ENCODE results near the gene DDAH2. TPM values are rescaled to one million over a fixed set of nuclear protein-coding genes. Genes with fewer than 3 reads are reported as not detected.

The DDAH2 gene
- total RNA-seq, 1 donor from 2014 or later = 67.0 TPM

DNA sequence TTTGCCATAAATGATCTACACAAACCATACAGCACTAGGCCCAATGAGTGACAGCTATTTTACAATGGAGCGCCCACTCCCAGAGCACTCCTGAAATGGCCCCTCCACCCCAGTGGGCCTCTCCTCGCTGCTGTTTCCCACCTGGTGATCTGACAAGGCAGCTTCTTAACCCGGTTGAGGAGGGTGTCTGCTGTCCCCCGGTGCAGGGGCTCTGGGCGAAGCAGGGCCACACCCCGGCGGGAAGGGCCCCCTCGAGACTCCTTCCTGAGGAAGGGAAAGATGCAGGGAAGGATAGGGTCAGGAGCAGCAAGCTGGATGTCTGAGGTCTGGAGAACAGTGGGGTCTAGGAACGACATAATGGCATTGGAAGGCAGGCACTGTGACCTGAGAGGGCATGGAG lies 36.2 kb downstream of the DDAH2 start:
- Histone ChIP-seq H3K4me1 (peaks cover 4% of the 10 kb centered on the region), H3K27me3 (ENCODE audit: low read depth) (no peaks in the 10 kb centered on the region), H3K36me3 (peaks cover 97% of the 10 kb centered on the region), H3K27ac (no peak overlapping the region), H3K4me3 (no peak overlapping the region), H3K9me3 (no peaks in the 10 kb centered on the region)
- intact Hi-C loops (cut with DNase I) = no loop called here
- TF ChIP-seq CTCF (IDR thresholded peaks at IDR 0.05) = no peak
- ATAC-seq (no peak), DNase-seq (no peak)

DNA sequence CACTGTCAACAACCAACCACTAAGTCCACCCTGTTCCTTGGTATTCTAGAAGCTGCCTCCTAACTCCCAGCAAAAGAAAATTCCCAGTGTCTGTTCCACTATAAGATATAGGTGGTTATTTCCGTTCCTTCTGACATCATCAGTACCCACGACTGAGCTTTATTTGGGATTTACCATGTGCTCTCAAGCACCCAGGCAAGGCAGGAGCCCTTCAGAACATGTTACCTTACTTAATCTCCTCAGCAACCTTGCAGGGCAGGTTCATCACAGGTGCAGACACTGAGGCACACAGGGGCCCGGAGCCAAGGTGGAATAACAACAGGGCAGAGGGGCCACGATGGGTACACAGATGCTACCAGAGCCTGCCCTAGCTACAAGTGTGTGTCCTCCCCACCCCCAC lies 36.7 kb downstream of the DDAH2 start:
- Histone ChIP-seq H3K9me3 (no peaks in the 10 kb centered on the region), H3K27ac (no peak overlapping the region), H3K36me3 (peaks cover 97% of the 10 kb centered on the region), H3K4me3 (no peak overlapping the region), H3K27me3 (ENCODE audit: low read depth) (no peaks in the 10 kb centered on the region), H3K4me1 (no peaks in the 10 kb centered on the region)
- DNase-seq (no peak), ATAC-seq (no peak)
- intact Hi-C loops (cut with DNase I) = no loop called here
- no peak for TF ChIP-seq CTCF (IDR thresholded peaks at IDR 0.05)

DNA sequence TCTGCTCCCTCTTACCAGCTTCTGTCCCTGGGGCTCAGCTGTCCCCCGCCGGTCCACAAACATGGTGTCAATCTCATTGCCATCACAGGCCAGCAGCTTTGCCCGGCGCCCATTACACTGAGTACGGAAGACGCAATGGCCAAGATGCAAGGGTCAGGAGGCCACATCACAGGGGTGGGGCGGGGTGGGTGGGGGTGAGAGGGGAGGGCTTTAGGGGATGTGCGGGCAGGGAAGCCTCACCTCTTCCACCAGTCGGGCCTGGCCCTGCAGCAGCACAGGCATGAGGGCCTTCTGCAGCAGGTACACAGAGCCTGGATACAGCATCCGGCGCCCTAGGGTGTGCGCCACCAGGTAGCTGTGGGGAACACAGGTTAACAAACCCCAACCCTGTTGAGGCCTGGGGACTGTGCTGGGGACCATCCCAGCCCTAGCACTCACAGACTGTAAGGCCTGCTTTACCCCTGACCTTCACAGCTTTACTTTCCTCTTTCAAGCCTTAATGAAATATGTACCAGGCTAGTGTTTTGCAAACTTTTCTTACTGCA lies 37.5 kb downstream of the DDAH2 start:
- H3K27me3 ChIP-seq (ENCODE audit: low read depth) = no peaks in the 10 kb centered on the region
- no peak overlapping the region for H3K27ac ChIP-seq
- H3K4me3 ChIP-seq = no peak overlapping the region
- H3K9me3 ChIP-seq = no peaks in the 10 kb centered on the region
- ATAC-seq = no peak
- intact Hi-C loops (cut with DNase I) = no loop called here
- peaks cover 100% of the 10 kb centered on the region for H3K36me3 ChIP-seq
- no peak for TF ChIP-seq CTCF (IDR thresholded peaks at IDR 0.05)
- no peaks in the 10 kb centered on the region for H3K4me1 ChIP-seq
- DNase-seq = no peak

DNA sequence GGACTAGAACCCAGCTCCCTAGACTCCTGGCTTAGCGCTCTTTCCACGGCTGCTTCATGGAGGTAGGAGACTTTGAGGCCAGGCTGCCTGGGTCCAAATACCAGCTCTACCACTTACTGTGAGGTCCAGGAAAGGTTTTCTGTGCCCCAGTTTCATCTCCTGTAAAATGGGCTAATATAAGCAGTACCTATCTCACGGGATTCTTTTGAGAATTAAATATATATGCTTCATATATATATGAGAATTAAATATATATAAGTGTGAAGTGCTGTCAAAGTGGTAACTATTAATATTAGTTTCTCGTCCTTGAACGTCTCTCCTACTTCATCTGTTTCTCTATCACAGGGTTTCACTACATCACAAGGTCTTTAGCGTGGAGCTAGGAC lies 38.0 kb downstream of the DDAH2 start:
- intact Hi-C loops (cut with DNase I) = no loop called here
- Histone ChIP-seq H3K27ac (no peak overlapping the region), H3K4me1 (no peaks in the 10 kb centered on the region), H3K9me3 (no peaks in the 10 kb centered on the region), H3K36me3 (peaks cover 100% of the 10 kb centered on the region), H3K27me3 (ENCODE audit: low read depth) (no peaks in the 10 kb centered on the region), H3K4me3 (no peak overlapping the region)
- DNase-seq (no peak), ATAC-seq (no peak)
- no peak for TF ChIP-seq CTCF (IDR thresholded peaks at IDR 0.05)

DNA sequence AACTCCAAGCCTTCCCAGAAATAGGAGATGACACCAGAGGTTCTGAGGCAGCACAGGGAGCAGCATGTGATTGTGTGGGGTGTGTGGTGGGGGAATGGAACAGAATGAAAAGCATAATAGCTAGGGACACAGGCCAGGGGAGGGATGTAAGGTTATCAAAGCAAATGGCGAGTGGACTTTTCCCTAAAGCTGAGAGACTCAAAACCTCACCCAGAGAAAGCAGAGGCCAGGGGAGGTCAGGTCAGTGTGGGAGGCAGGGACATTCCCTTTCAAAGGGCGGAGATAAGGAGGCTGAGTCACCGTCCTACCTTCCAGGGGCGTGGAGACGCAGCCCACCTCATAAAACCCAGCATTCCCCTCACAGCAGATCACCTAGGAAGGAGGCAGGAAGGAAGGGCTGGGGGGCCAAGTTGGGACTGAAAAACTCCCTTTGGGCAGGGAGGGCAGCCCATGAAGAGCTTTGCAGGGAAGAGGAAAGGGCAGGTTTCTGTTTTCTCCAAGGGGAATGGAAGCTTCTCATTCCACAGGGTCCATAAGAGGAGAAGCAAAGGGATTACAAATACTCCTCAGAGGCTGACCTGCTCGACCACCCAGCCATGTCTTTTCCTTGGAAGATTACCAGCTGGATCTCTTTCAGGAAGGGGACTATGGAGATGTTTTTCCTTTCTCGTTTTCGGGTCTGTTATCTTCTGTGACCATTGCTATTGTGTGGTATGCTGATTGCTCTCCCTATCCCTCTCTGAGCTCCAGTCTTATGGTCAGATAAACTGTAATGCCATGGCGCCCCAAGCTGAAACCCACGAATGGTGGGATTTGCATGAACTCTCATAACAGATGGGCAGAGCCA lies 38.6 kb downstream of the DDAH2 start:
- H3K36me3 ChIP-seq = peaks cover 100% of the 10 kb centered on the region
- intact Hi-C loops (cut with DNase I) = no loop called here
- ATAC-seq = no peak

More for the DNA sequence above, 38.6 kb downstream of the DDAH2 start:
- peak overlapping the region; percentile 33 for H3K27ac ChIP-seq
- H3K27me3 ChIP-seq (ENCODE audit: low read depth) = no peaks in the 10 kb centered on the region
- H3K4me3 ChIP-seq = no peak overlapping the region
- no peak for TF ChIP-seq CTCF (IDR thresholded peaks at IDR 0.05)
- no peak for DNase-seq
- no peaks in the 10 kb centered on the region for H3K4me1 ChIP-seq
- no peaks in the 10 kb centered on the region for H3K9me3 ChIP-seq
